B cell (primary cell): Measurements from ENCODE around the gene NCLN.

ENCODE experiments used
- CTCF ChIP-seq: fragments of 200-600 bp; IDR thresholded peaks from one replicate; pipeline ENCODE4 v1.8.0; 2022; ENCODE audit warnings: antibody characterized with exemption, mild to moderate bottlenecking
- EZH2 ChIP-seq: IDR thresholded peaks from 2 replicates; pipeline ENCODE4 v1.6.1; 2012; ENCODE audit warnings: borderline replicate concordance, low read depth, mild to moderate bottlenecking, moderate library complexity, low read length; ENCODE audit not compliant: insufficient read depth, poor library complexity, severe bottlenecking

GRCh38 chr19:3208317-3209207 is 22.8 kb downstream of the NCLN start:
- no peak for TF ChIP-seq CTCF
- TF ChIP-seq EZH2: no peak
